Stimulated activated CD8-positive, alpha-beta memory T cell treated with anti-CD3 and anti-CD28 coated beads, Interleukin-12 subunit alpha, Interleukin-12 subunit beta, amount 100 ng/mL, for 4 hours (primary cell): ENCODE measurements around the gene RGS11.
"Not testable (repeated sequence)": the region's sequence is repeated elsewhere in the genome, so short reads cannot be mapped to it uniquely, and the experiment has no call there.

Experiments used
- DNase-seq: peaks from one replicate; pipeline ENCODE4 v3.0.0-alpha.2; 2020; ENCODE audit warnings: low read depth

RGS11 gene

DNA sequence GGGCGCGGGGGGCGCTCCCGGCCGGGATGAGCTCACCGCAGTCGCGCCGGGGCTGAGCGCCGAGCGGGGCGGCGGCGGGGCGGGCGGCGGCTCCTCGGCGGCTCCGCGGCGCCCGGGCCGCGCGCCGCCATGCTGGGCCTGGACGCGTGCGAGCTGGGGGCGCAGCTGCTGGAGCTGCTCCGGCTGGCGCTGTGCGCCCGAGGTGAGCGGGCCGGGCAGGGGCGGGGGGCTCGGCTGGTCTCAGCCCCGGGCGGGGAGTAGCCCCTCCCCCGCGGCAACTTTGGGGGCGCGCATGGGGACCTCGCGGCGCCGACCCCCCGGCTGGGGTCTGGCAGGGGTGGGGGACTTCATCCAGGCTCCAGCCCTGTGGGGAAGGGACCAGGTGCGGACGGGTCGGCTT lies 4.8 kb upstream of the RGS11 start, which contains the start of gene ARHGDIG:
ARHGDIG (plus strand) TSS at position 40 of the 400 bp plus-strand sequence; CDS start at position 130, 90 bp downstream.
- DNase-seq, result no peak

DNA sequence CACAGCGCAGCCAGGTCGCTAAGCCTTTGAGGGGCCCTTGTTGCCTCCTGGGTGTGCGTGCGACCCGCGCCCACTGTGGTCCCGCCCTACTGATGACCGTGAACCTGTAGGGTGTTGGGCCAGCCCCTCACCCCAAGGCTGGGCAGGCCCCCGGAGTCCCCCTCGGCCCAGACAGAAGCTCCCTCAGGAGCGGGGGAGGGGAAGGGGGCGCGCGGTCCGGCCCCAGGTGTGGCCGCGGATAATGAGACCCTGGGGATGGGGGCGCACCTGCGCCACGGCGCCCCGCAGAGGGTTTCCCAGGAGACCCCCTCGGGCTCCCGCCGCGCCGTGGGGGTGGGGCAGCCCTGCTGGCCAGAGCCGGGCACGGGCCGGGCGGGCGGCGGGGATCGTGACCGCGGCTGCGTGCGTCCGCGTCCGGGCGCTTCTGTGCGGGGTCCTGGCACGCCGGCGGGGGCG lies 4.3 kb upstream of the RGS11 start:
- no peak for DNase-seq

DNA sequence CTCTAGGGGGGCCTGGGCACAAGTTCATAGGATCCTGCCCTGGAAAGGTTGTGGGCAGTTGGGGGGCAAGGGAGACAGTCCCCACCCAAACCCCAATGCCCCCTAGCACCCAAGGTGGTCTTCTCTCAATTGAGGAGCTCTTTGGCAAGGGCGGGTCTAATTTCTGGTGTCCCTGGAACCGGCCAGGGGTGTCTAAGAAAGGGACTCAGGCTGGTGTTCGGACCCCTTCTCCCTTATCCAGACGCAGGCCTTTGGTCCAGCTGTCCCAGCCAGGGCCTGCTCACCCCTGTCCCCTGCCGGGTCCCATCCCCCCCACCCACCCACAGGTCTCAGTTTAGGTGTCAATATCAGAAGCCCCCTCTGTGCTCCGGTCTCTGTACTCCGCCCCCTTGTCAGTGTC lies 3.8 kb upstream of the RGS11 start:
- no peak for DNase-seq

DNA sequence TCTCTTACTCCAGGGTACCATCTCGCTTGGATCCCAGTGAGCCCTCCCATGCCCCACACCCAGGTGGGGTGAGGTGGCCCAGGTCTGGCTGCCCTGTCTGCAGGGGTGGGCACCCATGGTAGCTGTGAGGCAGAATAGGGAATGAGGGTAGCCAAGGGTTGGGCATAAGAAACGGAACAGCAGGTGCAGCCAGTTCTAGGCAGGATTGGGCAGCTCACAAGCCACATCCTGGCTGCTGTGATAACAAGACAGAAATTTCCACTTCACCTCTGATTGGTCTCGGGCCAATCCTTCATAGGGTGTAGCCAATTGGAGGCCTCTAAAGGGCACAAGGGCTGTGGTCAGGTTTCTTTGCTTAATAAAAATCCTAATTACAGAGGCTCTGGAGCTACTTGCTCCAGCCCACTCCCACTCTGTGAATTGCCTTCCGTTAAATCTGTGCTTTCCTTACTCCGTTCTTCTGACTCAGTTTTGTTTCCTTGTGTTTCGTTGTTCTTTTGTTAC lies 3.2 kb upstream of the RGS11 start:
- DNase-seq, result no peak

DNA sequence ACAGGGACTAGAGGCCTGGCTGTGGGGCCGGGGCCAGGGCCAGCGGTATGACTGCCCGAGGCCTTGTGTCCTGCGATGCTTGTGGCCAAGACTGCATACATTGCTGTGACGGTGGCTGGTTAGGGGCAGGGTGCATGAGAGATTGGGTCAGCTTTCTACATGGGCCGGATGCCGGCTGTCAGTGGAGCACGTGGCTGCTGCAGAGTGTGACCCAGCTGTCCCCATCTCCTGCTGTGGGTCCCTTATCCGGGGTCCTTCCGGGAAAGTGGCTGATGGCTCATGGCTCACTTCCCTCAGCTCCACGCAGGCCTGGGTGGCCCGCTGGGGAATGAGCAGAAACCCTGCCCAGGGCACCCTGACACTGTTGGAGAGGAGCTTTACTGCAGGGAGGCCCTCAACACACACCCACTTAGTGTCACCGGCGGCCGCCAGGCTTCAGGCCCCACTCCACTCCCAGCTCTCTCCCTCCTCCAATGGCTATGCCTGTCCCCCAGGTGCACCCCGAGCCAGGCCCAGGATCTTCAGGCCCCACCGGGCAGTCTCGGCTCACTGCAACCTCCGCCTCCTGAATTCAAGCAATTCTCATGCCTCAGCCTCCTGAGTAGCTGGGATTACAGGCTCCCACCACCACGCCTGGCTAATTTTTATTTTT lies 808 bp upstream of the RGS11 start:
- no peak for DNase-seq

DNA sequence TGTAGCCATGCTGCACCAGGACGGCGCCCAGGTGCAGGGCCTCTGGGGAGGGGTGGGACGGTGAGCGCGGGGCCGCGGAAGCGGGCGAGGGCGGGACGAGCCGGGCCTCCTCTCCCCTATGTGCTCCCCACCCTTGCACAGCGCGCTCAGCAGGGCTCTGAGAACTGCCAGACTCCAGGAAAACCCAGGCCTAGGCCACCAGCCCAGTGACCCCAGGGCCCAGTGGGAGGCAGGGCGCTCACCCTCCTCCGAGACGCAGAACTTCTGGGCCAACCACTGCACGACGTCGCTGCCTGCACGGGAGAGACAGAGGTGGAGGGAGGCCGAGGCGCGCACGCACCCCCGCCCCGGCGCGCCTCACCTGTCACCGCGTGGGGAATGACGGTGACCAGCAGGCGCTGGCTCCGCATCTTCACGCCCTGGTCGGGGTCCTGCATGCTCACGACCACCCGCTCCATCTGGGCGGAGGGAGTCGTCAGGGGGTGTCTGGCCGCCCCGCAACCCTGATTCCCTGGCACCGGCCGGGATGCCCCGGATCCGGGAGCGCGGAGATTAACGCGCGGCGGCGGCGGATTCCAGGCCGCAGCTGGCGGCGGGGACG lies 603 bp downstream of the RGS11 start:
- no peak for DNase-seq

DNA sequence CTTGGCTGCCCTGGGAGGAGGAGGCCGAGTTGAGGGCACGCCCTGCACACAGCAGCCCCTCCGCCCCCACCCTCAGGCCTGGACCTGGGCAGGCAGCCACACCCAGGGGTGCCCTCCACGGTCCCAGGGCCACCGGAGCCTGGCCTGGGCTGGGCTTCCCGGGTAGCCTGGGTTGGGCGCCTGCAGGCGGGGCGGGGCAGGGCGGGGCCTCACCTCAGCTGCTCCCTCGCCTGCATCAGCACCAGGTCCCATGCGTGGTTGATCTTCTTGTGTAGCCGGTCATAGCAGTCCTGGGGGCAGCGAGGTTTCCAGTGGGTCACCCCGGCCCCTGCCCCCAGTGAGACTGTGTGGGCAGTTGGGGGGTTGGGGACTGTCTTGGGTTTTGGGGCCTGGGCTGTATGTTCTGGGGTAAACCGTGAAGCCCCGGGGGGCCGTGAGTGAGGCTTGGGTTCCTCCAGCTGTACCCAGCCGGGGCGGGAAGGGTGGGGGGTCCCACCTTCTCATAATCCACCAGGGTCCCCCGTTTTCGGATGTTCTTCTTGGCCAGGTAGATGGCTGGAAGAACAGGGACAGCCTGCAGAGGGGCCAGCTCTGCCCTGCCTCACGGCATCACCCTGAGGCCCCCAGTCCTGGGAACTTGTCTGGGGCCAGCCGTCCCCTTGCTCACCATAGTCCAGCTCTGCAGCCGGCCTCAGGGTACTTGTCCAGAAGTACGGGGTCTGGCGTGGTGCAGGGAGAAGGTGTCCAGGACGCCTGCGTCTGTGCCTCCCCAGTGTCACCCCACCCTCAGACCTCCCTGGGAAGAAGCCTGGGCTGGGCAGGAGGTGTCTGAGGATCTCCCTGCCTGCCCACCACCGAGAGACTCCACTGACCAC lies 2.0 kb downstream of the RGS11 start:
- DNase-seq, result no peak

DNA sequence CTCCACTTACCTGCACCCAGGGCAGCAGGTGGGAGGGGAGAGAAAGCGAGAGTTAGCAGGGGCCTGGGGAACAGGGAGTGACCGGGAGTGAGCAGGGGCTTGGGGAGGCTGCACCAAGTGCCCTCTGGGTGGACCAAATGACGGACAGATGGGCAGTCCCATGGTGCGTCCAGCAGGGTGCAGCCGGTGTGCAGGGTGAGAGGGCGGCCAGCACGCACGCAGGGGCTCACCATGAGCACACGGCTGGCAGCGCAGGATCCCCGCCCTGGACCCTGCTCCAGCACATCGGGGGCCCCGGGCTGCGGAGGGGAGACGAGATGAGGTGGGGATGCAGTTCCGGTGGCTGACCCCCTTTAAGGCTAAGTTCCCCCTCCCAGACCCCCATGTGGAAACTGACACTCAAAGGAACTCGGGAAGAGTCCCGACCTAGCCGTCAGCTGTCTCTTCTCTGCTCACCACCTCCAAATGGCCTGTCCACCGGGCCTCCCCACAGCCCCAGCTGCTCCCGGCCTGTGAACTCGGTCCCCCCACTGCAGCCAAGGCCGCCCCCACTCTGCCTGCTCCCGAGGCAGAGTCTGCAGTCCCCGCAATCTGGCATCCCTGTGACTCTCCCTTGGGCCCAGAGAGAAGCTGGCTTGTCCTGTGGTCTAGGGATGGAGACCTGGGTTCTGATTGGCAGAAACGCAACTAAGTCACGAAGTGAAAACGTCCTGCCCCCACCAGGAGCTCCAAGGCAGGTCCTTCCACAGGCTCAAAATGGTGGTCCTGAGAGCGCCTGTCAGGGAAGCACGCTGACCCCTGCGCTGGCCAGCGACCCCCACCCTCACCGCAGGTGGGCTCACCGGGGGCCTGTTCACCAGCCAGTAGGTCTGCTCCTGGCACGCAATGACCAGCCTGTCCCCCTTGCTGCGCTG lies 2.9 kb downstream of the RGS11 start:
- DNase-seq, result no peak

DNA sequence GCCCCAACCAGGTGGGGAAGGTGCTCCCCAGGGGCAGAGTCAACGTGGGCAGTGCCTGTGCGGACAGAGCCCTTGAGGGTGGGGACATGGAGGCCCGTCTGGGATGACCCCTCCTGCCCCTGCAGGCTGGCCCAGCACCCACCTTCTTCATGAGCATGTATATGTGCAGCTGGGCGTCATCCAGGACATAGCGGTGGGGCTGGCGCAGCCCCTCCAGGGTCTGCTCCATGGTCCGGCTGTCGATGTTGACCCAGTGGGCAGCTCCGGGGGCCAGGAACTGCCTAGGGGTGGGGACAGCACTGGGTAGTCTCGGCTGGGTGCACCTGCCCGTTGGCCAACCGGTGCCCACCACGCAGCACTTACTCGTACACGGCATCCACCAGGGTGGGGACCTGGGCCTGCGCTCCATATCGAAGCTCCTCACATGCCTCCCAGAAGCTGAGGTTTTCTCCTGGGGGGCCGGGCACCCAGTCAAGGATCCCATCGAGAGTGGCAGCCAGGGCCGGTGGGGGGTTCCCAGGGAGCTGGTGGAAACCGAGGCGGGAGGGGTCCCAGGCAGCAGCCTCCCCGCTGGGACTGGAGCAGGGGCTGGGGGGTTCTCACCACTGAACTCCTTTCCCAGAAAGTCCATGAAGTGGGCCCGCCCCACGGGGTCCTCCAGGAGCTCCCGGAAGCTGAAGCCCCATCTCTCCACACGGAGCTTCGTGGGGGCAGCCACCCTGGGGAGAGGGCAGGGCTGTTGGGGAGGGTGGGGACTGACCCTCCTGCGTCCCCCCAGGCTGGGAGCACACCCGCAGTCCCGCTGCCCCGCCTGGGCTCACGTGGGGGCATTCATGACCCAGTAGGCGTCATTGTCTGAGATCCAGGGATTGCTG lies 5.1 kb downstream of the RGS11 start:
- DNase-seq, result no peak

DNA sequence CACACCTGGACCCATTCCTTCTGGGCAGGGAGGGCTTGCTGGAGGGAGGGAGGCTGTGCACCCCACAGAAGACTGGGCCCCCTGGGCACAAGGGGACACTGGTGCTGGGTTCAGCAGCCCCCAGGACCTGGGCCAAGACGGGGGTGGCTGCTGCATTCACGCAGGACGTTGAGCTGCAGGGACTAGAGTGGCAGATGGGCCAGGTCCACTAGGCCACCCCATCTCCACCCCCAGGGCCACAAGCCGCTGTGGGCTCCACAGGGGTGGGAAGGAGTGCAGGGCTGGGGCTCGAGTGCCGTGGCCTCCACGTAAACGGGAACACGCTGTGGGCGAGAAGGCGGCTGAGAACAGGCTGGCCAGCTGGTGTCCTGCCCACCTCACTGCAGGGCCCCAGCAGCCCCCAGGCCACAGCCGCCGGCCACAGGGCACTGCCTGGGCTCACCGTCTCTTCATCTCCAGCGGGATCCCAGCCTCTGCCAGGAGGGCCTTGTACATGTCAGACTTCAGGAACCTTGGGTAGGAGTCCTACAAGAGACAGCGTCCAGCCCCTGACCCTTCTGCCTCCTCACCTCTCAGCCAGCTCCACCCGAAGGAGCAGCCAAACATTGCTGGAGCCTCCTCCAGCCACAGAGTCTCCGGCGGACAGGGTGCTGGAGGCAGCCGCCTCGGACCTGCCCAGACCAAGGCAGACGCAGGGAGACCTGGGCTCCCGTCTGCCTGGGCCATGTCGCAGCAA lies 6.5 kb downstream of the RGS11 start:
- DNase-seq, result no peak

DNA sequence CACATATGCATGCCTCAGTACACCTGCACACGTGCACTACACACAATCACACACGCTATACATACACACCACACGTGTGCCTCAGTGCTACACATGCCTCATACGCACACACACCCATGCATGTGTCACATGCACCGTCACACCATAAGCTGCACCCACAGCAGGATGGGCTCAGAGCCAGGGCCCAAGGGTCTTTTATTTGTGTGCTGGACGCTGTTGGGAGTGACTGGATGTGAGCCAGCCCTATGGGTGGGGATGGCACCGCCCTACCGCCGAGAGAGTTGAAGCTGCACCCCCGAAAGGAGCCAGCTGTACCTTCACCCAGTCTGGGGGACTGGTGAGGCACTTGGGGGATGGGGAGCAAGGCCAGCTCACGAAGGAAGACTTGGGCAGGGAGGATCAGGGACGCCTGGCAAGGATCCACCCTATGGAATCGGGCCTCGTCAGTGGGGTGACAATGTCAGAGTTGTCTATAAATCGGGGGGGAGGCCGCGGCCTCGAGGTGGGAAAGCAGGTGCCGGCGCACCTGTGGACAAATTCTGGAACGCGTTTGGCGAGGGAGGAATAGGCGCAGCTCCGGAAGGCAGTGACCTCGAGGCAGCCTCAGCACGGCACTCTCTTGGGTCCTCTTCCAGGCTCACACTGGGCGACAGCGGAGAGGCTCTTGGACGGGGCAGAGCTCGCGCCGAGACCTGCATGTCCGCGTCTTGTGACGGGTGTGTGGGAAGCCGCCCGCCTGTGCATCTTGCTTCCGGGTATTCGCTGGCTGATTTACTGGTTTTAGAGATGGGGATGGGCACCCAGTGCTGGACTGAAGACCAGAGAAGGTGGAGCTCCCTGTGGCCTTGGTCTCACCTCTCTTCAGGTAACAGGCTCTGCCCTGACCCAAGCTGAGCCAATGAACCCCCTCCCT lies 7.3 kb downstream of the RGS11 start:
- DNase-seq, result no peak

DNA sequence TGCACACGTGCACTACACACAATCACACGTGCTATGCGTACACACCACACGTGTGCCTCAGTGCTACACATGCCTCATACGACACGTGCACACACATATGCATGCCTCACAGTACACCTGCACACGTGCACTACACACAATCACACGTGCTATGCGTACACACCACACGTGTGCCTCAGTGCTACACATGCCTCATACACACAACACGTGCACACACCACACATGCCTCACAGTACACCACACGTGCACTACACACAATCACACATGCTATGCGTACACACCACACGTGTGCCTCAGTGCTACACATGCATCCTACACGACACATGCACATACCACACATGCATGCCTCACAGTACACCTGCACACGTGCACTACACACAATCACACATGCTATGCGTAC lies 8.2 kb downstream of the RGS11 start:
- DNase-seq, result not testable (repeated sequence)

DNA sequence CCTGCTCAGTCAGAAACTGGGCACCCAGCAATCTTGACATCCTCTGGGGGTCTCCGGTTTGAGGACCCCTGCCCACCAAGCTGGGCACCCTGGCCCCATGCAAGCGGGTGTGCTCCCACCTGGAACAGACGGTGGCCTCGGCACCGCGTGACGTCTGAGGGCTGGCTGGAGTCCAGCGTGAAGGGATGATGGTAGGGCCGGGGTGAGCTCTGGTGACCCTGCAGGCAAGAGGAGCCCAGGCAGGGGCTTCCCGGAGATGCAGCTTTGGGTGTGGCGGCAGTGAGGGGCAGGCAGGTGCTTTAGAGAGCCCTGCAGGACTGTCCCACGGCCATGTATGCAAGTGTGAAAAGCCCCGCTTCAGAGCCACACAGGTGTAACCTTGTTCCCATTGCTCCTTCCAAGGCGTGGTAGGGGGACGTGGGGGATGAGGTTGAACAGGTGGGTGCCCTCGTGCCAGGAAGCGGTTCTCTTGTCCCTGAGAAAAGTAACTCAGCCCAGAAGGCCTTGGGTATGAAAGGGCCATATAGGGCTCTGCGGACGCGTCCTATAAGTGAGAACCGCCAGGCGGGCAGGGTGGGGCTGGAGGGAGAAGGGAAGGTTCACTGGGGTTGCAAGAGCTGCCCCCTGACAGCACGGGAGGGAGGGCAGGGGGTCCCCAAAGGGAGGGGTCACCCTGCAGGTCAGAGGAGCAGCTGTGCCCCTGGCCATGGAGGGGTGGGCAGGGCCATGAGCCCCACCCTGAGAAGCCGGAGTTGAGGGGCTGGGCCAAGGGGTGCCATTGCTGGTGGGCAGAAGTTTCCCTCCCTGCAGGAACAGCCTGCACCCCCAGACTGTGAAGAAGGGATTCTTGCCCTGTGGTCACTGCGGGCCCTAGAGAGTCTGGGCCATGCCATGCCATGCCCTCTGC lies 9.2 kb downstream of the RGS11 start:
- DNase-seq, result no peak

DNA sequence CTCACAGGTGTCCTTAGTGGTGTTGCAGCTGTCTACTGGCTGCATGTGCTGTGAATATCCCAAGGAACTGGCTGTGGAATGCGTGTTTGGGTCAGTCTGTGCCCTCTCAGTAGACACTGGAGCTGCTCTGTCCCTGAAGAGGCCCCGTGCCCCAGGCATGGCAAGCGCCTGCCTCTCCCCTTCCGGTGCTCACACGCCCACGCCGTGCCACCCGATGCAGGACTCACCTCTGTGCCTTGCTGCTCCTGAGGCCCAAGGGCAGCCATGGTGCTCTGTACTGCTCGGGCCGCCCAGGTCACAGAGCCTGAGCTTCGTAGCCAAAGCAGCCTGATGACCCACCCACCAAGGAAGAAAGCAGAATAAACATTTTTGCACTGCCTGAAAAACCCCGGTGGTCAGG lies 10.0 kb downstream of the RGS11 start:
- DNase-seq, result no peak

DNA sequence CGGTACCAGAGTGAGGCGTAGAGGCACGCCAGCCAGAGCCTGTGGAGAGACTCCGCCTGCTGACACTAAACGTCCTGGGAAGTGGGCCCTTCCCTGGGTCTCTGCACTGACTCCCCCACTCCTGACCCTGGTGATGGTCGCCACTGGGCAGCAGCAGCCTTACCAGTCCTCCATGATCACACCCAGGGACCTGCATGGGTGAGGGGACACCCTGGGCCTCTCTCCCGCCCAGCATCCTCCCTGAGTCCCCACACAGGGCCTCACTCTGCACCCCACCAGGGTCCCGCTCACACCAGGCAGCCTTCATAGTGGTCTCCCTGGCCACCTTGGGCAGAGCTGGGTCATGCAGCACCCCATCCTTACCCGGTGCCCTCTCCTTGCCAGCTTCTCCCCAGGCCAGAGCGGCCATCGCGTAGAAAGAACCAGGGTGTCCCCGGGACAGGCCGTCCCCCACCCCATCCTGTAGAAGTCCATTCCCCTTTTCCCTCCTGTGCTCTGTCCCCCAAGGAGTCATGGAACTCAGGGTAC lies 10.7 kb downstream of the RGS11 start:
- no peak for DNase-seq

DNA sequence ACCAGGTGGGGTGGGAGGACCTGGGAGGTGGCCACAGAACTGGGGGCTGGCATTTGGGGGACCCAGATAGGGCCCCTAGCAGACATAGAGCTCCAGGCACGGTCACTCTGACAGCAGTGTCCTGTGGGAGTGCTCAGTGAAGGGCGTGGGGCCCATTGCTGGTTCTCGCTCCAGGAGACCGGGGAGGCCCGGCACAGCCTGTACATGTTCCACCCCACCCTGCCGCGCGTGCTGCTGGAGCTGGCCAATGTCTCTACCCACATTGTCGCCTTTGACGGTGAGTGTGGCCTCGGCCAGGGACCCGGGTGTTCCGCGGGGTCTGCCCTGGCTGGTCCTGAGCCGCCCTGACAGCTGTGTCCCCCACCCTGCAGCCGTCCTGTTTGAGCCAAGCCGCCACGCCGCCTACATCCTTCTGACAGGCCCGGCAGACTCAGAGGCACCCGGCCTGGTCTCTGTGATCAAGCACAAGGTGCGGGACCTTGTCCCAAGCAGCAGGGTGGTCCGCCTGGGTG lies 11.2 kb downstream of the RGS11 start:
- no peak for DNase-seq

DNA sequence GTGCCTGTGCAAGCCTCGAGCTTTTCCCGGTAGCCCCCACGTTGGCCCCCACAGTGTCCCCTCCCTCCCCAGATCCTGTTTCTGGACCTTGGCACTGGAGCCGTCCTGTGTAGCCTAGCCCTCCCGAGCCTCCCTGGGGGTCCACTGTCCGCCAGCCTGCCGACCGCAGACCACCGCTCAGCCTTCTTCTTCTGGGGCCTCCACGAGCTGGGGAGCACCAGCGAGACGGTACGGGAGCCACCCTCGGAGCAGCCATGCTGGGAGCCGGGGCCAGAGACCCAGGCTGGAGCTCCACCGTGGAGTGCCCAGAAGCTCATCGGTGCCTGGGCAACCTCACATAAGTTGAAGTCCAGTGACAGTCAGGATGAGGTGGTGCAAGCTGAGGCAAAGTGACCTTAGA lies 11.8 kb downstream of the RGS11 start:
- DNase-seq, result no peak
